Sigmoid colon (tissue), 4 donors: ENCODE data around the gene BLOC1S6.

ENCODE experiments used
- CTCF ChIP-seq, 4 experiments: fragments of 450-650 bp in 3 of 4; fragments of 200-600 bp in 1 of 4; IDR thresholded peaks; one replicate each; pipeline ENCODE4 v1.5.1; 2016 to 2019; ENCODE audit warnings: antibody characterized with exemption in 4 of 4, mild to moderate bottlenecking in 3 of 4, moderate library complexity in 2 of 4
- POLR2A ChIP-seq, 2 donors: fragments of 450-650 bp; IDR thresholded peaks; one replicate each; pipeline ENCODE4 v1.6.1; 2016; ENCODE audit warnings: antibody characterized with exemption in 2 of 2, mild to moderate bottlenecking in 2 of 2, moderate library complexity in 2 of 2
- POLR2AphosphoS5 ChIP-seq, 4 donors: sonication (generic); formaldehyde crosslinking; IDR thresholded peaks; one replicate each; pipeline ENCODE4 v1.6.1; 2017; ENCODE audit warnings: antibody characterized with exemption in 4 of 4

- TF ChIP-seq POLR2AphosphoS5 (IDR thresholded peaks at IDR 0.05) = no peak
- no peak for TF ChIP-seq CTCF (IDR thresholded peaks at IDR 0.05)
- no peak for TF ChIP-seq POLR2A (IDR thresholded peaks at IDR 0.05)
Observed at GRCh38 chr15:45548753-45549520, 38.2 kb upstream of the BLOC1S6 start.
